Right lobe of liver (tissue), 6 donors: ENCODE data around the gene NPLOC4. TPM values are rescaled to one million over a fixed set of nuclear protein-coding genes. Genes with fewer than 3 reads are reported as not detected.
"Not testable (repeated sequence)": the region's sequence is repeated elsewhere in the genome, so short reads cannot be mapped to it uniquely, and the experiment has no call there.

Source experiments
- ATAC-seq, 4 donors: fragments of 200-7000 bp; cut with Tn5 transposase; one replicate each; pipeline ENCODE4 v1.9.1; 2020; ENCODE audit warnings: mild to moderate bottlenecking in 4 of 4, moderate library complexity in 4 of 4
- DNase-seq, 3 donors: peaks; one replicate each; pipeline ENCODE4 v3.0.0-alpha.2; 2020
- H3K27ac ChIP-seq, 3 donors: fragments of 200-600 bp; one replicate each; pipeline ENCODE4 v1.8.0; 2022
- H3K27me3 ChIP-seq, 2 donors: fragments of 200-600 bp; one replicate each; pipeline ENCODE4 v1.8.0; 2022
- H3K36me3 ChIP-seq, 4 donors: fragments of 200-600 bp; sonication (generic) in 1 of 4; one replicate each; pipeline versions ENCODE4 v1.5.1 to v1.8.0; 2017 to 2022; ENCODE audit warnings: control low read depth in 1 of 4
- H3K4me1 ChIP-seq, 4 donors: fragments of 200-600 bp; sonication (generic) in 1 of 4; one replicate each; pipeline versions ENCODE4 v1.5.1 to v1.8.0; 2017 to 2022; ENCODE audit warnings: control low read depth in 1 of 4
- H3K4me3 ChIP-seq, 3 donors: fragments of 200-600 bp; one replicate each; pipeline ENCODE4 v1.8.0; 2022
- H3K9me3 ChIP-seq, 4 donors: fragments of 200-600 bp; sonication (generic) in 1 of 4; one replicate each; pipeline versions ENCODE4 v1.5.1 to v1.8.0; 2017 to 2022; ENCODE audit warnings: control low read depth in 1 of 4
- CTCF ChIP-seq, 4 donors: fragments of 200-600 bp in 3 of 4; fragments of 450-650 bp in 1 of 4; IDR thresholded peaks; one replicate each; pipeline versions ENCODE4 v1.5.1 to v1.8.0; 2016 to 2022; ENCODE audit warnings: antibody characterized with exemption in 4 of 4, mild to moderate bottlenecking in 2 of 4
- POLR2A ChIP-seq: fragments of 450-650 bp; IDR thresholded peaks from one replicate; pipeline ENCODE4 v1.6.1; 2017; ENCODE audit warnings: antibody characterized with exemption, mild to moderate bottlenecking
- WGBS: methylation state at CpG from one replicate; pipeline ENCODE4 v1.1.6; 2018; ENCODE audit warnings: low coverage, low lambda C conversion rate; ENCODE audit not compliant: insufficient coverage; ENCODE audit errors: missing lambda C conversion rate; 5-methylcytosine and 5-hydroxymethylcytosine counted together
- intact Hi-C, 2 donors: fragments of 100-400 bp; cut with DNase I; formaldehyde crosslinking; loops; one replicate each; pipeline versions ENCODE4 v1.11.2 to v1.14.1; 2022
- total RNA-seq, 6 experiments: library from RNA; depleted of rRNA in 2 of 6; stranded (reverse); fragments of >200 nt in 2 of 6; fragmentation: NEBNext Ultra II Directional in 3 of 6; extraction: Animal tissue kit (Norgen Biotek cat#: 25700) in 3 of 6; gene quantifications; one replicate each; pipeline versions ENCODE4 v1.1.0 to v1.2.4, GENCODE V29; 2016 to 2023
- donor health status: DM: no; HTN: yes; CAD: no.
- donor health status: DM: no; HTN: no; CAD: no.
- donor health status: DM: no; HTN: no; CAD: no.
- donor health status: DM: no; HTN: yes; CAD: no.
- donor health status: DM: no; HTN: yes; CAD: no.

NPLOC4 gene
- total RNA-seq, 6 experiments from 2014 or later: 46.5 to 63.2 (median 55.8) TPM

- Histone ChIP-seq H3K4me3 (no peak overlapping the region), H3K9me3 (no peaks in the 10 kb centered on the region), H3K4me1 (no peaks in the 10 kb centered on the region), H3K36me3 (no peaks in the 10 kb centered on the region), H3K27ac (no peak overlapping the region), H3K27me3 (no peaks in the 10 kb centered on the region)
- no peak for DNase-seq
- intact Hi-C loops: loop anchor here in 1 of 2 donors (10.0 kb wide), 1 partner anchor 61 kb away; no protein-coding TSS in a partner anchor
- TF ChIP-seq CTCF (IDR thresholded peaks at IDR 0.05): no peak
- no peak for TF ChIP-seq POLR2A
- 20% methylated on average over 1 of the region's 21 CpGs for WGBS
- no peak for ATAC-seq
Observed at GRCh38 chr17:81533339-81534141, 103.4 kb downstream of the NPLOC4 start.

- H3K4me3 ChIP-seq: no peak overlapping the region
- H3K27me3 ChIP-seq: no peaks in the 10 kb centered on the region
- H3K4me1 ChIP-seq: no peaks in the 10 kb centered on the region
- TF ChIP-seq POLR2A: no peak
- no peak for TF ChIP-seq CTCF (IDR thresholded peaks at IDR 0.05)
- no peak for DNase-seq
- 92% methylated on average over 5 of the region's 11 CpGs for WGBS
- H3K36me3 ChIP-seq: no peaks in the 10 kb centered on the region
- ATAC-seq: no peak
- no peaks in the 10 kb centered on the region for H3K9me3 ChIP-seq
- H3K27ac ChIP-seq: no peak overlapping the region
- intact Hi-C loops: loop anchor here in 1 of 2 donors (10.0 kb wide), 1 partner anchor 62 kb away; no protein-coding TSS in a partner anchor
Observed at GRCh38 chr17:81532490-81533287, 104.2 kb downstream of the NPLOC4 start.

DNA sequence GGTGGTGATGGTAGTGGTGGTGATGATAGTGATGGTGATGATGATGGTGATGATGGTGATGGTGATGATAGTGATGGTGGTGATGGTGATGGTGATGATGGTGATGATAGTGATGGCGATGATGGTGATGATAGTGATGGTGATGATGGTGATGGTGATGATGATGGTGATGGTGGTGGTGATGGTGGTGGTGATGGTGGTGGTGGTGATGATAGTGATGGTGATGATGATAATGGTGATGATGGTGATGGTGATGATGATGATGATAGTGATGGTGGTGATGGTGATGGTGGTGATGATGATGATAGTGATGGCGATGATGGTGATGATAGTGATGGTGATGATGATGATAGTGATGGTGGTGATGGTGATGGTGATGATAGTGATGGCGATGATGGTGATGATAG, 104.9 kb downstream of the NPLOC4 start:
- not testable (repeated sequence) for H3K27me3 ChIP-seq, H3K9me3 ChIP-seq, ATAC-seq, H3K4me3 ChIP-seq, H3K36me3 ChIP-seq, H3K4me1 ChIP-seq, H3K27ac ChIP-seq, DNase-seq
- 96% methylated on average over 3 of the region's 3 CpGs for WGBS
- intact Hi-C loops: loop anchor here in 1 of 2 donors (10.0 kb wide), 1 partner anchor 63 kb away; no protein-coding TSS in a partner anchor

GRCh38 chr17:81531013-81531412, 105.9 kb downstream of the NPLOC4 start:
- not testable (repeated sequence) for H3K4me1 ChIP-seq, ATAC-seq, H3K9me3 ChIP-seq, H3K27ac ChIP-seq, H3K36me3 ChIP-seq, H3K4me3 ChIP-seq, H3K27me3 ChIP-seq, DNase-seq
- 77% methylated on average over 6 of the region's 6 CpGs for WGBS
- intact Hi-C loops: loop anchor here in 1 of 2 donors (10.0 kb wide), 1 partner anchor 64 kb away; no protein-coding TSS in a partner anchor

DNA sequence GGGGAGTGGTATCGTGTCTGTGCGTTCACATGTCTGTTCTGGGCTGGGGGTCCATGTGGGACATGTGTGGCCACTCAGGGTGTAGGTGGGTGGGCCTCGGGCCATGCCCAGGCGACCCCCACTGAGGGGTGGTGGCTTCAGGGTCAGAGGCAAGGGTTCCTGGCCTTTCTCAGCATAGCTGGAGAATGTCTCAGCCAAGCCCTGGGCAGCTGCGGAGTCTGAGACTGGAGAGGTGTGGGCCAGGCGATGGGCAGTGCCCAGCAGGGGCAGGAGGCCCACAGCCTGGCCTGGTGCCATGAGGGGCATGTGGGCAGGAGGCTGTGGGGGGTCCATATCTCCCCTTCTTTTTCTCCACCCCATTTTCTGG, 107.5 kb downstream of the NPLOC4 start:
- WGBS: 50% methylated on average over 2 of the region's 6 CpGs
- TF ChIP-seq CTCF (IDR thresholded peaks at IDR 0.05): no peak
- no peak for TF ChIP-seq POLR2A
- intact Hi-C loops: no loop called here
- DNase-seq (no peak), ATAC-seq (no peak)
- Histone ChIP-seq H3K36me3 (no peaks in the 10 kb centered on the region), H3K4me3 (no peak overlapping the region), H3K27me3 (no peaks in the 10 kb centered on the region), H3K4me1 (no peaks in the 10 kb centered on the region), H3K9me3 (no peaks in the 10 kb centered on the region), H3K27ac (no peak overlapping the region)
